HG02973 (cell line): ENCODE results near the gene RNF169.
A peak's percentile ranks its signal among the peaks of the same experiment; 100 is the strongest.

Experiments
- ATAC-seq: cut with Tn5 transposase; IDR thresholded peaks from one replicate; pipeline ENCODE4 v1.9.1; 2021; ENCODE audit warnings: moderate library complexity; ENCODE audit not compliant: unreplicated experiment

The RNF169 gene

DNA sequence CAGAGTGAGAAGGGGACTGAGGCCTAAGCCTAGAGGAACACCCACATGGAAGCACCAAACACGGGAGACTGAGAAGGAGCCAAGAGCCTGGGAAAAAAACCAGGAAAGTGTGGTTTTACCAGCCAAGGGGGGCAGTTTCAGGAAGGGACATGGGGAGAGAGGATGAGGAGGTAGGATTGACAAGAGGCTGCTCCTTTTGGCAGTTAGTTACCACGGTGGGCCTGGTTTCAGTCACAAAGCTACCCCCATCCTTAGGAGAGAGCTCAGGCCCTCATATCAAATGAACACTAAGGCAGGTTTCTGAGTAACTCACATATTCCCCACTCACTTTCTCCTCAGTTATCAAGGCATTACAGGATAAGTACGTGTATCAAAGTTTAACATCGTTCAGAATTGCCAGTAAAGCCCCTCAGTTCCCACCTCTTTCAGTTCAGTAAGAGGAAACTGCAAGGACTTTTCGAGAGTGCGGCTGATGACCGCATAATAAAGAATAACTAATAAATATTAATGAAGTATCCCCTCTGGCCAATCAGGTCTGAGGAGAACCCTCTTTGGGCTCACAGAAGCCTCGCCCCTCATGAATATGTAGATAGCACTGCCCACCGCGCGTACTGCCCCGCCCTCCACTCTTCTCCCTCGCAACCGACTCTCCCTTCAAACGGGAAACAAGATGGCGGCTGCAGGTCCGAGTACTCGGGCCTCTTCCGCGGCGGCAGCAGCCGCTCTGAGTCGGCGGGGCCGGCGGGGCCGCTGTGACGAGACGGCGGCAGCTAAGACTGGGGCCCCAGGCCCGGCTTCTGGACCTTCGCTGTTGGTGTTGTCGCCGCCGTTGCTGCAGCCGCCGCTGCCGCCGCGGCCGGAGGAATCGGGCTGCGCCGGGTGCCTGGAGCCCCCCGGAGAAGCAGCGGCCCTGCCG lies at the start of gene RNF169:
TSS of gene RNF169 (plus strand) at position 639 of the 916 bp plus-strand sequence. CDS start at position 671, 32 bp downstream.
- peak; percentile 96 for ATAC-seq

DNA sequence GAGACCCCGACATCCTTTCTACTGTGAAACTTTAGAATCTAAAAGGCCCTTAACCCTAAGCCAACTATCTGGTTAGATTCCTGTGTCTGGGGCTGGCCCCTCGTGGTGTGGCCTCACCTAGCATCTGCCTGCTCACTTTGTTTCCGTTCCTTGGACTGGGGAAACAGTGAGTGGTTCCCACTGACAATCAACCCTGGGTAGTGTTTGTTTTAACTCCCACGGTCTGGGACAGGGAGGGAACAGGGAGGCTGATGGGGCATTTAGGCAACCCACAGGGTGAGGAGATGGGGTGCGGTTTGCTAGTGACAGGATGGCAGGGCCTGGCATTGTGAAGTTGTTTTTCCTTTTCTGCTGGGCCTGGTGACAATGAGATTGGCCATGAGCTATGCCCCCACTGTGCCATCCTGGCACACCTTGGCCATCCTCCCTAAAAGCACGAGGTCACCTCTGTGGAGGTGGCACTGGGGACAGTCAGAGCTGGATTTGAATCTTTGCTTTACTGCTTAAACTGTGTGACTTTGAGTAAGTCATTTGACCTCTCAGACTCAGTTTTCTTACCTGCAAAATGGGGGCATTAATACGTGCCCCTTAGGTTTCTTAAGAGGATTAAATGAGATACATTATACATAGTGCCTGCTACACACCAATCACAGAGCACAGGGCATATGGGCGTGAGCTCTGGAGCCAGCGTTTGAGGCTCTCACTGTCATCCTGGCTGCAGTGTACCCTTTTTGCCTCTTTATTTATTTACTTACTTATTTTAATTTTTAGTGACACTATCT lies 48.8 kb upstream of the RNF169 start:
- ATAC-seq, result no peak

GRCh38 chr11:74701351-74701750 lies 47.3 kb upstream of the RNF169 start:
- no peak for ATAC-seq

DNA sequence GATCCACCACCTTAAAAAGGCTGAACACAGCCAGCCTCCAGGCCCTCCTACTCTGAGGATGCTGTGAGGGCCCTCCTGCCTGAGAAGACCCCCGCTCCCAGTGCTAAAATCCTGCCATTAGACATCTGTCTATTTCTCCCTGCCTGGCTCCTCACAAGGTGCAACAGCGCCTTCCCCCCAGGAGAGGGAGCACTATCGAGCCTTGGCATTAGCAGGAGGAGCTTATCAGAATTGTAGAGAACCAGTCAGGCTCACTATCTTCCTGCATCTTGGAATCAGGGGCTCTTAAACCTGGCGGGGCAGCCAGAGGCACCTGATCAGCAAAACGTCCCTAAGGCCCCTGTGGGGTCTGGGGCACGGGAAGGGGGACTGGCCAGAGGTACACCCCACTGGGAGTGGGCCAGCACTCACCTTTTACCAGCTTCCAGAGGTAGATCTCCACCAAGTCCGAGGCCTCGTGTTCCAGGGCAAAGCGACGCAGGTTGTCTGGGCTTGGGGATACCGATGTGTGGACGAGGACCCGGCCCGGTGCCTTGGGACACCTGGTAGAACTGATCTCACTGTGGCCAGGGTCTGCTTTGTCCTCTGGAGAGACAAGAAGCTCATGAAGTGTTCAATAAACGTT lies 46.2 kb upstream of the RNF169 start:
- ATAC-seq, result no peak

- no peak for ATAC-seq
Measured at GRCh38 chr11:74703211-74703610, 45.4 kb upstream of the RNF169 start.

DNA sequence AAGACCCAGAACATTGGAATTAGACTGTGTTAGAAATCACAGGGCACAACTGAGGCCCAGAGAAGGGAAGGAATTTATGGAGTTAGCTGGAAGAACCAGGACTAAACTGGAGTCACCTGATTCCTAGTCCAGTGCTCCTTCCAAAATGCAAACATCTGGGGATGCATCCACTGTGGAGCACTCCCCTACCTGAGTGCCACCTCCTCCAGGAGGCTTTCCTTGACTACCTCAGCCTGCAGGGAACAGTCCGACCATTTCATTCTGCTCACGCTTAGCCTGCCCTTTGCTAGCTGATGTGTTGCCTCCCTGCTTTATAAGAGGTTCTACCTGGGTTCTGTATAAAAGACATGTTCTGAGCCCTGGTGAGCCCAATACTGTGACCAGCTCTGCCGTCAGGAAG lies 41.5 kb upstream of the RNF169 start:
- no peak for ATAC-seq

DNA sequence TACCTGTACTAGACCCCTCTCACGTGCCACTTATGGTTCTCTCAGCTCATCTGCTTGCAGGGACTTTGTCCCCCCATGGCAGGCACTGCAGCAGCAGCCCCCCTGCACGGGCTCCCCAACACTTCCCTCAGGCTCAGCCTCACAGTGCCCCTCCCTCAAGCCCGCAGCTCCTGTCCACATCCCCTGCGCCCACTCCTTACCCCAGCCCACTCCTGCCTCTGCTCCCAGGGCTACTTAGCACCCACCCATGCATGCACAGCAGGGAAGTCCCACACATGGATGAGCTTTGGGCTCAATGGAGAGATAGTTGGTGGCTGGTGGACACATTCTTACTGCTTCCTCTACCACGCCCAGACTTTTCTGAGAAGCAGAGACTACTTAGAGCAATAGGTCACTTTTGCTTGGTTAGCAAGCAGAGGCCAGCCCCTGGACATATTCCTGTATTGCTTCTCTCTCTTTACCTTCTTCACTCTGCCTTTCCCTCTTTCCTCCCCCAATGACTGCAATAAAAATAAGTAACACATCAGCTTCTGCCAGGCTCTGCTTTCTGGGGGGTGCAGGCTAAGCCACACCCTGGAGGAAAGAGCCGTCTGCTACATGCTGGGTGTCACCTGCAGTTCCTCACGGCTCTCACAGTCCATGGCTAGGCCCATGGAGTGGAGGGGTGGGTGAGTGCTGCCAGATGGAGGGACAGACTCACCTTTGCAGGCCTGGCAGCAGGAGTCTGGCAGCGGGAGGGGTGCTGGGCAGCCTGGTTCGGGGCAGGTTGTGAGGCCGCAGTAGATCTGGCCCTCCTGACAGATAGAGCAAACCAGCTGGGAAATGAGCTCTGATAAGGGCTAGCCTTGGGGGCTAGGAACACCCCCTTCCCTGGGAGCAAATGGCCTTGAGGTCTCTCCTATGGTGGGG lies 40.8 kb upstream of the RNF169 start:
- no peak for ATAC-seq

DNA sequence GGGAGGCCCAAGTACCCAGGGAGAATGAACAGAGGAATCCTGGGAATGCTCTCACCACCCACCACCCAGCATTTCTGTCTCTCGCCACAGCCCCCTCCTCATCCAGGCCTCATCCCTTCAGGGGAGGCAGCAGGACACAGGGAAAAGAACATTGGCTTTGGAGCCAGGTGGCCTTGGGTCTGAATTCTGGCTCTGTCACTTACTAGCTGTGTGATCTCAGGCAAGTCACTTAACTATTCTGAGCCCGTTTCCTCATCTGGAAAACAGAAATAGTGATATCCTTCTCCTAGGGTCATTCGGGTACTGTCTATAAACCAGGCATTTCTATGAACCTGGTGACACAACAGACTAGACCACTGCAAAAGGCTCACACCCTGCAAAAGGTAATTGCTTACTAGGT lies 39.5 kb upstream of the RNF169 start:
- no peak for ATAC-seq

- no peak for ATAC-seq
Measured at GRCh38 chr11:74710281-74710938, 38.2 kb upstream of the RNF169 start.

DNA sequence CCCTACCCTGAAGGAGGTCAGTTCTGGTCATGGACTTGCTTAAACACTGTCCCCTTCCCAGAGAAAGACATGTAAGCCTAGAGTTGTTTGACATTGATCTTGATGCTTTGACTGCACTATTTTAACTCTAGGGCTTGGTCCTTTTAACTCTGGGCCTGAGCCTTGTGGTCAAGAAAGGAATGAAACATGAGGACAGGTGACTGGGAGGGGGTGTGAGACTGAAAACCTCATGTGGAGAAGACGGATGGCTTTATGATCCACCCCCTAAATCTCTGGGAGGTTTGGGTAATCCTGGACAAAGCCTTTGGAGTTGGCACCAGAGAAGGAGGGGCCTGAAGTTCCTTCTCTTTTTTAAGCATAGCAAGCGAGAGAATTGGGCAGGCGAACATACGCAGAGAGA lies 35.0 kb upstream of the RNF169 start:
- ATAC-seq, result no peak

GRCh38 chr11:74714904-74715303 lies 33.7 kb upstream of the RNF169 start:
- no peak for ATAC-seq

DNA sequence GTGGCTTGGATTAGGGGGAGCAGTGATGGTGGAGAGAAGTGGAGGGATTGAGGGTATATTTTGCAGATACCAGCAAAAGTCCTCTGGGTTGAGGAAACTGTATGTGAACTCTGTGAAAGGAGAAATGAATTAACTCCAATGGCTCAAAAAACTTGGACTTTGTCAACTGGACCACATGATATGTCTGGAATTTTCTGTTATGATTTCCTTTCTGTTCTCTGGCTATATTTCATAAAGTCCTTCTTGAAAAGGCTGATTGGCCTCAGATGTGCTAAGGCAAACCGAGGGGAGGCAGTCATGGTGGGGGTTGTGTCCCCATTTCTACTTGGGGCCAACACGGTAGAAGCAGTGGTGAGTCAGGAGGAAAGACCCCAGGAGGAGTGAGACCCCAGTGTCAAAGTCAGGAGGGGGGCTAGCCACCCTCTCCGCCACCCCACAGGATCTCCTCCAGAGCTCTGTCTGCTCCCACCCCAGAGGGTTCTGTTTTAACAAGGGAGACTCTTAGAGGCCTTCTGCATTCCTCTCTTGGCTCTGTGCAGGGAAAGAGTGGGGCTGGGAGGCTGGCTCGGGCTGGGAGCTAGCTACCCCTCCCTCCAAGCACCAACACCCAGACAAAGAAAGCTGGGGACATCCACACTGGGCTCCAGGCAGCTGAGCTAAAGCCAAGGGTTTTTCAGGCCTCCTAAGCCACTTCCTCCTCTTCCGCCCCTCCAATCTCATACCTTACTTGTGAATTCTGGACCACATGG lies 31.3 kb upstream of the RNF169 start:
- ATAC-seq, result no peak

DNA sequence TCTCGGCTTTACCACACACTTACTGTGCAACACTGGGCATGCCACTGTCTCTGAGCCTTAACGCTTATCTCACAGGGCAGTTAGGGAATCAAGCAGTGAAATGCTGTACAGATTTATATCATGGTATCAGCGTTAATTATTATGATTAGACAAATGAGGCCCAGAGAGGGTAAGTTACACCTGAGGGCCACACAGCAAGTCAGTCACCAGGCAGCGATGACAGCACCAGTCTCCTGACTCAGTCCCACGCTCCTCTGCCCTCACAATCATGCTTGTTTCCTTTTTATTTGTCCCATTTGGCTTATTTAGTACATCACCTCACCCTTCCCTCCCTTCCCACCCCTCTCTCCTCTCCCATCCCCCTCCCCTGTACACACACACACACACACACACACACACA lies 29.6 kb upstream of the RNF169 start:
- no peak for ATAC-seq

- ATAC-seq, result no peak
Measured at GRCh38 chr11:74720596-74721478, 27.8 kb upstream of the RNF169 start.

DNA sequence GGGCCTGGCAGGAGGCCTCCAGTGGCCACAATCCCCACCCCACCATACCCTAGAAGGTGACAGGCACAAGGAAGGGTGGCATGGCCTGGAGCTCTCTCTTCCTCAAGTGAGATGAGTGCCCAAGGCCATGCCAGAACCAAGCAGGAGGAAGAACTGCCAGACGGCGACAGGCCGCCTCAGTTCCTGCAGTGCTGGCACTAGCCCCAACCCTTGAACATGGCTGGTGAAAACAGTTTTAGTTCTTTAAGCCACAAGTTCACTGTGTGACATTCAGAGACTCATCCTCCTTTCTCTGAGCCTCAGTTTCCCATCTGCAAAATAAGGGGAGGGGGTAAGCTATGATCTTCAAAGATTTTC lies 27.2 kb upstream of the RNF169 start:
- no peak for ATAC-seq

DNA sequence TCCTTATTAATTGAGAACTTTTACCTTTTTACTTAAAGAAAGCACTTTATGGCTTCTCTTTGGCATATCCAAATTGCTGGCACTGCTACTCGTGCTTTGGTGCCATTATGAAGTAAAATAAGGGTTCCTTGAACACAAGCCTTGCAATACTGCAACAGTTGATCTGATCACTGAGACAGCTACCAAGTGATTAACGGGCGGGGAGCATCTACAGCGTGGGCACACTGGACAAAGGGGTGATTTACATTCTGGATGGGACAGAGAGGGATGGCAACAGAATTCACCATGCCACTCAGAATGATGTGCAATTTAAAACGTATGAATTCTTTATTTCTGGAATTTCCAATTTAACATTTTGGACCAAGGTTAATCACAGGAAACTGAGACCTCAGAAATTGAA lies 25.1 kb upstream of the RNF169 start:
- ATAC-seq, result no peak

DNA sequence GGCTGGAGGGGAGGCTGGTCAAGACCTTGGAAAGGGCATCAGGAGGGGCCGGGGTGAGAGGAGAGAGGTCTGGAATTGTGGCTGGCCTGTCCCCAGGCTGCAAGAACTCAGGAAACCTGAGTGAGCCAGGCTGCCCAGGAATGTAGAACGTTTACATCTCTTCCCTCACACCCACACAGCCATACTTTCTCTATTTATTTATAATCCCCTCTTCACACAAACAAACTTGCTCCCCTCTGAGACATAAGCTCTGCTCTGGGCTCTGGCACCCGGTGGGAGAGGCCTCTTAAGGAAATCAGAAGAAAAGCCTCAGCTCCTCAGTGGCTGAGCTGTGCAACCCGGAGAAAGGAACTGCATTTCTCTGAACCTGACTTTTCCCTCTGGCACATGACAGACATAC lies 22.9 kb upstream of the RNF169 start:
- no peak for ATAC-seq

- peak; percentile 76 for ATAC-seq
Measured at GRCh38 chr11:74726547-74727182, 22.0 kb upstream of the RNF169 start.
